HG02623 (cell line): ENCODE results near the gene PGLYRP2.
"Not testable (repeated sequence)": the region's sequence is repeated elsewhere in the genome, so short reads cannot be mapped to it uniquely, and the experiment has no call there.

Source experiments
- ATAC-seq: cut with Tn5 transposase; IDR thresholded peaks from one replicate; pipeline ENCODE4 v1.9.1; 2021; ENCODE audit warnings: moderate library complexity; ENCODE audit not compliant: unreplicated experiment

PGLYRP2 gene

GRCh38 chr19:15488489-15489226 lies 9.4 kb upstream of the PGLYRP2 start:
- ATAC-seq, result no peak

GRCh38 chr19:15487038-15487437 lies 7.7 kb upstream of the PGLYRP2 start:
- ATAC-seq, result no peak

- ATAC-seq, result not testable (repeated sequence)
Measured at GRCh38 chr19:15485768-15486167, 6.5 kb upstream of the PGLYRP2 start.

- not testable (repeated sequence) for ATAC-seq
Measured at GRCh38 chr19:15480996-15481395, 1.7 kb upstream of the PGLYRP2 start.

GRCh38 chr19:15476325-15476724 lies 3.0 kb downstream of the PGLYRP2 start:
- no peak for ATAC-seq

GRCh38 chr19:15475611-15476010 lies 3.7 kb downstream of the PGLYRP2 start:
- ATAC-seq, result no peak

GRCh38 chr19:15475169-15475568 lies 4.1 kb downstream of the PGLYRP2 start:
- ATAC-seq, result no peak

GRCh38 chr19:15473821-15474220 lies 5.5 kb downstream of the PGLYRP2 start:
- ATAC-seq, result not testable (repeated sequence)

GRCh38 chr19:15471639-15472101 lies 7.6 kb downstream of the PGLYRP2 start:
- ATAC-seq, result no peak

GRCh38 chr19:15469513-15470297 lies 9.6 kb downstream of the PGLYRP2 start:
- ATAC-seq, result no peak

- no peak for ATAC-seq
Measured at GRCh38 chr19:15468675-15469512, 10.4 kb downstream of the PGLYRP2 start.

- ATAC-seq, result no peak
Measured at GRCh38 chr19:15467734-15468214, 11.5 kb downstream of the PGLYRP2 start.

GRCh38 chr19:15466851-15467733 lies 12.2 kb downstream of the PGLYRP2 start:
- no peak for ATAC-seq

- no peak for ATAC-seq
Measured at GRCh38 chr19:15464394-15465385, 14.6 kb downstream of the PGLYRP2 start, which contains the start of gene RASAL3. Gene RASAL3 (minus strand): TSS chr19:15464544. CDS start chr19:15464358, 186 bp downstream.

GRCh38 chr19:15463861-15464371 lies 15.4 kb downstream of the PGLYRP2 start:
- no peak for ATAC-seq

- no peak for ATAC-seq
Measured at GRCh38 chr19:15461694-15462093, 17.6 kb downstream of the PGLYRP2 start.

- no peak for ATAC-seq
Measured at GRCh38 chr19:15457701-15458484, 21.4 kb downstream of the PGLYRP2 start.
